ENCODE data around the gene IFT57. TPM values are rescaled to one million over a fixed set of nuclear protein-coding genes. Genes with fewer than 3 reads are reported as not detected.

The IFT57 gene
- total RNA-seq, 1 donor from 2014 or later, result 128 TPM

GRCh38 chr3:108184824-108185223 lies 37.4 kb downstream of the IFT57 start:
- Histone ChIP-seq H3K36me3 (peaks cover 6% of the 10 kb centered on the region), H3K4me1 (no peaks in the 10 kb centered on the region), H3K9me3 (no peaks in the 10 kb centered on the region), H3K27ac (no peak overlapping the region), H3K27me3 (ENCODE audit: low read depth) (no peaks in the 10 kb centered on the region), H3K4me3 (no peak overlapping the region)
- TF ChIP-seq, protein P1, sequence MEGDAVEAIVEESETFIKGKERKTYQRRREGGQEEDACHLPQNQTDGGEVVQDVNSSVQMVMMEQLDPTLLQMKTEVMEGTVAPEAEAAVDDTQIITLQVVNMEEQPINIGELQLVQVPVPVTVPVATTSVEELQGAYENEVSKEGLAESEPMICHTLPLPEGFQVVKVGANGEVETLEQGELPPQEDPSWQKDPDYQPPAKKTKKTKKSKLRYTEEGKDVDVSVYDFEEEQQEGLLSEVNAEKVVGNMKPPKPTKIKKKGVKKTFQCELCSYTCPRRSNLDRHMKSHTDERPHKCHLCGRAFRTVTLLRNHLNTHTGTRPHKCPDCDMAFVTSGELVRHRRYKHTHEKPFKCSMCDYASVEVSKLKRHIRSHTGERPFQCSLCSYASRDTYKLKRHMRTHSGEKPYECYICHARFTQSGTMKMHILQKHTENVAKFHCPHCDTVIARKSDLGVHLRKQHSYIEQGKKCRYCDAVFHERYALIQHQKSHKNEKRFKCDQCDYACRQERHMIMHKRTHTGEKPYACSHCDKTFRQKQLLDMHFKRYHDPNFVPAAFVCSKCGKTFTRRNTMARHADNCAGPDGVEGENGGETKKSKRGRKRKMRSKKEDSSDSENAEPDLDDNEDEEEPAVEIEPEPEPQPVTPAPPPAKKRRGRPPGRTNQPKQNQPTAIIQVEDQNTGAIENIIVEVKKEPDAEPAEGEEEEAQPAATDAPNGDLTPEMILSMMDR (IDR thresholded peaks at IDR 0.05), result no peak
- intact Hi-C loops (cut with DNase I), result no loop called here
- no peak for ATAC-seq
- no peak for DNase-seq

DNA sequence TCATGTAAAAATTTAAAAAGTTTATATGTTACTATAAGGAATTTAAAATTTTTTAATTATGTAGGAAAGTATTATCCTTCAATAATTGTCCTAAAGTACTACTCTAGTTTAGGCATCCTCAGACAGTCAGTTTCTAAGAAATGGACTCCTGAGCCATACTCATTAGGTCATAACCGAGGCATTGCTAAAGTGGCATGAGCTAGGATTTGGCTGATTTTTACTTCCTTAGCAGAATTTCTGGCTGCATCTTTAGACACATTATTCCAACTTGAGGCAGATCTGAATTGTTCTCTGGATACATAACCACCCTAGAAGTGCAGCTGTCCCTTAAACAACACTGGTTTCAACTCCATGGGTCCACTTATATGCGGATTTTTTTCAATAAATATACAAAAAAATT lies 38.3 kb downstream of the IFT57 start:
- Histone ChIP-seq H3K27ac (no peak overlapping the region), H3K4me1 (no peaks in the 10 kb centered on the region), H3K9me3 (no peaks in the 10 kb centered on the region), H3K36me3 (no peaks in the 10 kb centered on the region), H3K4me3 (no peak overlapping the region), H3K27me3 (ENCODE audit: low read depth) (no peaks in the 10 kb centered on the region)
- intact Hi-C loops (cut with DNase I), result no loop called here
- DNase-seq, result no peak
- ATAC-seq, result no peak
- TF ChIP-seq, protein P1 (IDR thresholded peaks at IDR 0.05), result no peak

DNA sequence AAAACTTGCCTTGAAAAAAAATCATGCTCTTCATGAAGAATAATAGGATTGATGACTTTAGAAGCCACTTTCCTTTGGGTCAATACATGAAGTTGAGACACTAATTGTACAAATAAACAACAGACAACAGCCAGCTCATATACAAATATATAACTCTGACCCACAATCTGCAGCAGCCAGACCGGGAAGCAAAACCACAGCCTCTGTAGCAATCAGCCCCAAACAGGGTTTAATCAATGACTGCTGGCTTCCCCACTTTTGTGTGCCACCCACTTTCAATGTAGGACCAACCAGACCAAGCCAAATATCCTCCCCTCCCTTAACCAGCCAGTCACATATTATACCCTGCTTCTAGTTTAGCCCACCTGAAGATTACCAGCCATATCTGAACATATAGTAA lies 39.0 kb downstream of the IFT57 start:
- intact Hi-C loops (cut with DNase I), result no loop called here

DNA sequence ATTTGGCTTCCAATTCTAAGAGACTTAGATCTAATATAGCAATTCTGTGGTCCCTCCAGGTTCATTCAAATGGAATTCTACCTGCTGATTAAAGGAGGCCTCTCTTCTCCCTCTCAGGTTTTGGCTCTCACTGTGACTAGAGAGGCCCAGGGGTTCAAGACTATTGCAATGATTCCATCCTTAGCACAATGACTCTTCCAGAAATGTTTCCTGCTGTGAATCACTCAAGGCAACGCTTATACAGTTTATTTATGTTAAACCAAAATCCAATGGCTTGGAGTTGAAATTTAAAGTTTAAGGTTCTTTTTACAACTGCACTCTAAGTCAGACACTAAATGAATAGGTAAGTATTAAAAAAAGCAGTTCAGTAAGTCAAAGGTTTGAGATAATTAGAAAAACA lies 39.9 kb downstream of the IFT57 start:
- intact Hi-C loops (cut with DNase I), result no loop called here
- H3K27me3 ChIP-seq (ENCODE audit: low read depth), result no peaks in the 10 kb centered on the region
- H3K9me3 ChIP-seq, result no peaks in the 10 kb centered on the region
- H3K36me3 ChIP-seq, result no peaks in the 10 kb centered on the region
- TF ChIP-seq, protein P1 (IDR thresholded peaks at IDR 0.05), result no peak
- H3K4me1 ChIP-seq, result no peaks in the 10 kb centered on the region
- no peak overlapping the region for H3K4me3 ChIP-seq
- no peak overlapping the region for H3K27ac ChIP-seq
- DNase-seq (no peak), ATAC-seq (no peak)

More for the DNA sequence above, 39.0 kb downstream of the IFT57 start:
- peak; percentile 47 to 61 for ATAC-seq
- H3K27ac ChIP-seq, result no peak overlapping the region
- H3K9me3 ChIP-seq, result no peaks in the 10 kb centered on the region
- H3K27me3 ChIP-seq (ENCODE audit: low read depth), result no peaks in the 10 kb centered on the region
- no peak overlapping the region for H3K4me3 ChIP-seq
- no peaks in the 10 kb centered on the region for H3K36me3 ChIP-seq
- DNase-seq, result no peak
- TF ChIP-seq, protein P1 (IDR thresholded peaks at IDR 0.05), result no peak
- no peaks in the 10 kb centered on the region for H3K4me1 ChIP-seq

DNA sequence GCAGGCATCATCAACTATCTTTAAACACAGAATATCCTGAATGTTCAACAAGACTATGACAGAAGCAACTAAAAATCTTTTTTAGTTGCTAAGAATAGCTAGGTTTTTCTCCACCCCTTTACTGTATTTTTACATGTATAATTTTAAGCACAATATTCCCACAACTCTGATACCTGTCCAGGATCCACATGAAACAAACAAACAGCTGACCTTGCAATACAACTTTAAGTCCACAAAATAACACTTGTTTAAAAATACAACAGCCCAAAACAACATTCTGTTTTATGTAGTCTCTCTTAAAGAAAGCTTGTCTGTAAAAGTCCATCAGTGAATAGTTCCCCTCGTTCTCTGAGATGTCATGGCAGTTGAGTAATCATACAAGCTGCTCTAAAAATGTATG lies 41.1 kb downstream of the IFT57 start:
- DNase-seq, result no peak

More for the DNA sequence above, 41.1 kb downstream of the IFT57 start:
- intact Hi-C loops (cut with DNase I), result no loop called here
- Histone ChIP-seq H3K4me3 (no peak overlapping the region), H3K9me3 (no peaks in the 10 kb centered on the region), H3K4me1 (no peaks in the 10 kb centered on the region), H3K27ac (no peak overlapping the region), H3K27me3 (ENCODE audit: low read depth) (no peaks in the 10 kb centered on the region), H3K36me3 (no peaks in the 10 kb centered on the region)
- no peak for ATAC-seq
- TF ChIP-seq, protein P1 (IDR thresholded peaks at IDR 0.05), result no peak
